ENCODE data around the gene TRIM24. TPM values are rescaled to one million over a fixed set of nuclear protein-coding genes. Genes with fewer than 3 reads are reported as not detected.

The TRIM24 gene
- total and polyA plus RNA-seq, 10 of the 15 experiments (the other 5 are each of a cell fraction or from before 2014, with no cell fraction given) = 4.6 to 23.5 (median 13.6) TPM

DNA sequence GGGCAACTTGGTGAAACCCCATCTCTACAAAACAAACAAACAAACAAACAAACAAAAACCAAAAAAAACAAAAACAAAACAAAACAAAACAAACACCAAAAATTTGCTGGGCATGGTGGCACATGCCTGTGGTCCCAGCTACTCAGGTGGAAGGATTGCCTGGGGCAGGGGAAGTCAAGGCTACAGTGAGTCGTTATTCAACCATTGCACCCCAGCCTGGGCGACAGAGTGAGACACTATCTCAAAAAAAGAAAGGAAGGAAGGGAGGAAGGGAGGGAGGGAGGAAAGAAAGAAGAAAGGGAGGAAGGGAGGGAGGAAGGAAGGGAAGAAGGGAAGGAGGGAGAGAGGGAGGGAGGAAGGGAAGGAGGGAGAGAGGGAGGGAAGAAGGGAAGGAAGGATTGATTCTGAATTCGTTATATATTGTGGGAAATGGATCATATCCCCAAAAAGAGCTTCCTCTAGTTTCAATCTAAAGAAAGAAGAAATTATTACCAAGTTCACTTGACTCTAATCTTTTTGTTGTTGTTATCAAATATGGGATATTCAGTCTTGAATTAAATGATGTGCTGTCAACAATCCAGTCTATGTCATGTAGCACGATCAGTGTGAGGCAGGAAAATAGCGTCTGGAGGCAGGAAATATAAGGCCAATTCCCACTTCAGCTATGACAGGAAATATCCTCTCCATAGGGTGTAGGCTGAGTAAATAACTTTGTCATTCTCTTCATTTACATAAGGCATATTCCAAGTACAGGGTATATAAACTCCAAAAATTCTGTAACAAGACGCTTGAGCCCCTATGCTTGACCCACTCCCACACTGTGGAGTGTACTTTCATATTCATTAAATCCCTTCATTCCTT lies 26.2 kb upstream of the TRIM24 start:
- CTCF ChIA-PET = interaction anchor here (0.7 to 1.1 kb wide), 2 partner anchors 13 to 65 kb away, joined by 3 read pairs; no protein-coding TSS in a partner anchor
- ATAC-seq (no peak), DNase-seq (ENCODE audit: low read depth, low spot score) (no peak), FAIRE-seq (no peak)
- in situ Hi-C loops (cut with MboI) (no loop called here), intact Hi-C loops (cut with micrococcal nuclease; ENCODE audit: unreplicated experiment) (no loop called here)
- SMC1A ChIA-PET (ENCODE audit: uncharacterized antibody, unreplicated experiment) = no interaction called here
- TF ChIP-seq RCOR1 (conservative IDR thresholded peaks at IDR 0.05; ENCODE audit: low read depth, low read length) = no peak
- TF ChIP-seq MEF2A (IDR thresholded peaks at IDR 0.05; ENCODE audit: insufficient read depth, low read depth, low read length) = no peak
- TF ChIP-seq ZNF24 (IDR thresholded peaks at IDR 0.05) = no peak
- TF ChIP-seq HCFC1 (IDR thresholded peaks at IDR 0.05; ENCODE audit: low read length) = no peak
- no peak for TF ChIP-seq TARDBP (IDR thresholded peaks at IDR 0.05; ENCODE audit: borderline replicate concordance)
- TF ChIP-seq, protein P1, sequence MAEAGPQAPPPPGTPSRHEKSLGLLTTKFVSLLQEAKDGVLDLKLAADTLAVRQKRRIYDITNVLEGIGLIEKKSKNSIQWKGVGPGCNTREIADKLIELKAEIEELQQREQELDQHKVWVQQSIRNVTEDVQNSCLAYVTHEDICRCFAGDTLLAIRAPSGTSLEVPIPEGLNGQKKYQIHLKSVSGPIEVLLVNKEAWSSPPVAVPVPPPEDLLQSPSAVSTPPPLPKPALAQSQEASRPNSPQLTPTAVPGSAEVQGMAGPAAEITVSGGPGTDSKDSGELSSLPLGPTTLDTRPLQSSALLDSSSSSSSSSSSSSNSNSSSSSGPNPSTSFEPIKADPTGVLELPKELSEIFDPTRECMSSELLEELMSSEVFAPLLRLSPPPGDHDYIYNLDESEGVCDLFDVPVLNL (IDR thresholded peaks at IDR 0.05; ENCODE audit: low read depth, low read length) = no peak
- TF ChIP-seq ZNF217 (IDR thresholded peaks at IDR 0.05) = no peak
- TF ChIP-seq MYC (IDR thresholded peaks at IDR 0.05; ENCODE audit: insufficient read depth, insufficient read length, insufficient replicate concordance, low read length, severe bottlenecking) = no peak
- no peak for TF ChIP-seq BACH1 (IDR thresholded peaks at IDR 0.05; ENCODE audit: borderline replicate concordance)
- TF ChIP-seq STAT1 (conservative IDR thresholded peaks at IDR 0.05) = no peak
- TF ChIP-seq, protein P2, sequence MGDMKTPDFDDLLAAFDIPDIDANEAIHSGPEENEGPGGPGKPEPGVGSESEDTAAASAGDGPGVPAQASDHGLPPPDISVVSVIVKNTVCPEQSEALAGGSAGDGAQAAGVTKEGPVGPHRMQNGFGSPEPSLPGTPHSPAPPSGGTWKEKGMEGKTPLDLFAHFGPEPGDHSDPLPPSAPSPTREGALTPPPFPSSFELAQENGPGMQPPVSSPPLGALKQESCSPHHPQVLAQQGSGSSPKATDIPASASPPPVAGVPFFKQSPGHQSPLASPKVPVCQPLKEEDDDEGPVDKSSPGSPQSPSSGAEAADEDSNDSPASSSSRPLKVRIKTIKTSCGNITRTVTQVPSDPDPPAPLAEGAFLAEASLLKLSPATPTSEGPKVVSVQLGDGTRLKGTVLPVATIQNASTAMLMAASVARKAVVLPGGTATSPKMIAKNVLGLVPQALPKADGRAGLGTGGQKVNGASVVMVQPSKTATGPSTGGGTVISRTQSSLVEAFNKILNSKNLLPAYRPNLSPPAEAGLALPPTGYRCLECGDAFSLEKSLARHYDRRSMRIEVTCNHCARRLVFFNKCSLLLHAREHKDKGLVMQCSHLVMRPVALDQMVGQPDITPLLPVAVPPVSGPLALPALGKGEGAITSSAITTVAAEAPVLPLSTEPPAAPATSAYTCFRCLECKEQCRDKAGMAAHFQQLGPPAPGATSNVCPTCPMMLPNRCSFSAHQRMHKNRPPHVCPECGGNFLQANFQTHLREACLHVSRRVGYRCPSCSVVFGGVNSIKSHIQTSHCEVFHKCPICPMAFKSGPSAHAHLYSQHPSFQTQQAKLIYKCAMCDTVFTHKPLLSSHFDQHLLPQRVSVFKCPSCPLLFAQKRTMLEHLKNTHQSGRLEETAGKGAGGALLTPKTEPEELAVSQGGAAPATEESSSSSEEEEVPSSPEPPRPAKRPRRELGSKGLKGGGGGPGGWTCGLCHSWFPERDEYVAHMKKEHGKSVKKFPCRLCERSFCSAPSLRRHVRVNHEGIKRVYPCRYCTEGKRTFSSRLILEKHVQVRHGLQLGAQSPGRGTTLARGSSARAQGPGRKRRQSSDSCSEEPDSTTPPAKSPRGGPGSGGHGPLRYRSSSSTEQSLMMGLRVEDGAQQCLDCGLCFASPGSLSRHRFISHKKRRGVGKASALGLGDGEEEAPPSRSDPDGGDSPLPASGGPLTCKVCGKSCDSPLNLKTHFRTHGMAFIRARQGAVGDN (IDR thresholded peaks at IDR 0.05) = no peak
- TF ChIP-seq, protein P3, sequence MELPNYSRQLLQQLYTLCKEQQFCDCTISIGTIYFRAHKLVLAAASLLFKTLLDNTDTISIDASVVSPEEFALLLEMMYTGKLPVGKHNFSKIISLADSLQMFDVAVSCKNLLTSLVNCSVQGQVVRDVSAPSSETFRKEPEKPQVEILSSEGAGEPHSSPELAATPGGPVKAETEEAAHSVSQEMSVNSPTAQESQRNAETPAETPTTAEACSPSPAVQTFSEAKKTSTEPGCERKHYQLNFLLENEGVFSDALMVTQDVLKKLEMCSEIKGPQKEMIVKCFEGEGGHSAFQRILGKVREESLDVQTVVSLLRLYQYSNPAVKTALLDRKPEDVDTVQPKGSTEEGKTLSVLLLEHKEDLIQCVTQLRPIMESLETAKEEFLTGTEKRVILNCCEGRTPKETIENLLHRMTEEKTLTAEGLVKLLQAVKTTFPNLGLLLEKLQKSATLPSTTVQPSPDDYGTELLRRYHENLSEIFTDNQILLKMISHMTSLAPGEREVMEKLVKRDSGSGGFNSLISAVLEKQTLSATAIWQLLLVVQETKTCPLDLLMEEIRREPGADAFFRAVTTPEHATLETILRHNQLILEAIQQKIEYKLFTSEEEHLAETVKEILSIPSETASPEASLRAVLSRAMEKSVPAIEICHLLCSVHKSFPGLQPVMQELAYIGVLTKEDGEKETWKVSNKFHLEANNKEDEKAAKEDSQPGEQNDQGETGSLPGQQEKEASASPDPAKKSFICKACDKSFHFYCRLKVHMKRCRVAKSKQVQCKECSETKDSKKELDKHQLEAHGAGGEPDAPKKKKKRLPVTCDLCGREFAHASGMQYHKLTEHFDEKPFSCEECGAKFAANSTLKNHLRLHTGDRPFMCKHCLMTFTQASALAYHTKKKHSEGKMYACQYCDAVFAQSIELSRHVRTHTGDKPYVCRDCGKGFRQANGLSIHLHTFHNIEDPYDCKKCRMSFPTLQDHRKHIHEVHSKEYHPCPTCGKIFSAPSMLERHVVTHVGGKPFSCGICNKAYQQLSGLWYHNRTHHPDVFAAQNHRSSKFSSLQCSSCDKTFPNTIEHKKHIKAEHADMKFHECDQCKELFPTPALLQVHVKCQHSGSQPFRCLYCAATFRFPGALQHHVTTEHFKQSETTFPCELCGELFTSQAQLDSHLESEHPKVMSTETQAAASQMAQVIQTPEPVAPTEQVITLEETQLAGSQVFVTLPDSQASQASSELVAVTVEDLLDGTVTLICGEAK (IDR thresholded peaks at IDR 0.05; ENCODE audit: borderline replicate concordance) = no peak
- Histone ChIP-seq H3K27me3 (replicated peaks in 1 of 2; ENCODE audit: control insufficient read depth in 2 of 2, insufficient read depth in 2 of 2, low read length in 1 of 2) (no peaks in the 10 kb centered on the region), H3K9me3 (replicated peaks; ENCODE audit: control insufficient read depth, insufficient read depth, low read length) (peaks cover 13% of the 10 kb centered on the region; the same call in 2 of the 3 replicates), H3K79me2 (ENCODE audit: control insufficient read depth, insufficient read depth, low read length) (no peaks in the 10 kb centered on the region), H4K20me1 (ENCODE audit: control insufficient read depth, insufficient read depth) (no peaks in the 10 kb centered on the region), H3K27ac (ENCODE audit: control insufficient read depth, insufficient read depth) (no peak overlapping the region), H3K9ac (ENCODE audit: control insufficient read depth, insufficient read depth, low read length) (no peak overlapping the region), H3K36me3 (ENCODE audit: control insufficient read depth in 2 of 2, insufficient read depth in 2 of 2, low read length in 1 of 2) (no peaks in the 10 kb centered on the region), H3K4me3 (no peak overlapping the region), H3K4me1 (ENCODE audit: control insufficient read depth, insufficient read depth, low read length) (no peaks in the 10 kb centered on the region), H3K4me2 (ENCODE audit: control insufficient read depth, insufficient read depth) (no peak overlapping the region), H2AFZ (ENCODE audit: control insufficient read depth, low read depth, low read length) (no peak overlapping the region)
- no TSS peak for BruUV-seq (replicated peaks)
- RAD21 ChIA-PET (ENCODE audit: unreplicated experiment) = no interaction called here
- WGBS (ENCODE audit: insufficient coverage, insufficient replicate concordance, low lambda C conversion rate, missing lambda C conversion rate) = 0% methylated on average over 6 of the region's 6 CpGs
- POLR2A ChIA-PET = no interaction called here

Measured in GM12878 (cell line).